Suppressor macrophage (primary cell): ENCODE results near the gene PRCD.
"Not testable (repeated sequence)": the region's sequence is repeated elsewhere in the genome, so short reads cannot be mapped to it uniquely, and the experiment has no call there.

ENCODE experiments used
- DNase-seq, 4 experiments: peaks; one replicate each; pipeline ENCODE4 v3.0.0-alpha.2; 2020 to 2022

The PRCD gene

DNA sequence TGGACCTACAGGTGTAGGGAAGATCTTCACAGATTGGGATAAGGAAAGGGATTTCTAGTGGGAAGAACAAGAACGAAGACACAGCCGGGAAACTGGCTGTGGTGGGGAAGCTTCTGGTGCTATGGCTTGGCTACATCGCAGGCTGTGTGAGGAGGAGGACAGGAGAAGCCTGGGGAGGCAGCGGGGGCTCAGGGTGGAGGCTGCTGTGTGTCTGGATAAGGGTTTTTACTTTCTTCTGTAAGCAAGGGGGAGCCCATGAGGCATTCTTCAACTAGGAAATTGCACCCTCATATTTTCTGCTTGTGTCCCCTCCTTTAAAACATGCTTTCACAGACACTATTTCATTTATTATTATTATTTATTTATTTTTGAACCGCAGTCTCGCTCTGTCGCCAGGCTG, 35.7 kb upstream of the PRCD start:
- DNase-seq: peak; percentile 51 to 75 (median 62)

DNA sequence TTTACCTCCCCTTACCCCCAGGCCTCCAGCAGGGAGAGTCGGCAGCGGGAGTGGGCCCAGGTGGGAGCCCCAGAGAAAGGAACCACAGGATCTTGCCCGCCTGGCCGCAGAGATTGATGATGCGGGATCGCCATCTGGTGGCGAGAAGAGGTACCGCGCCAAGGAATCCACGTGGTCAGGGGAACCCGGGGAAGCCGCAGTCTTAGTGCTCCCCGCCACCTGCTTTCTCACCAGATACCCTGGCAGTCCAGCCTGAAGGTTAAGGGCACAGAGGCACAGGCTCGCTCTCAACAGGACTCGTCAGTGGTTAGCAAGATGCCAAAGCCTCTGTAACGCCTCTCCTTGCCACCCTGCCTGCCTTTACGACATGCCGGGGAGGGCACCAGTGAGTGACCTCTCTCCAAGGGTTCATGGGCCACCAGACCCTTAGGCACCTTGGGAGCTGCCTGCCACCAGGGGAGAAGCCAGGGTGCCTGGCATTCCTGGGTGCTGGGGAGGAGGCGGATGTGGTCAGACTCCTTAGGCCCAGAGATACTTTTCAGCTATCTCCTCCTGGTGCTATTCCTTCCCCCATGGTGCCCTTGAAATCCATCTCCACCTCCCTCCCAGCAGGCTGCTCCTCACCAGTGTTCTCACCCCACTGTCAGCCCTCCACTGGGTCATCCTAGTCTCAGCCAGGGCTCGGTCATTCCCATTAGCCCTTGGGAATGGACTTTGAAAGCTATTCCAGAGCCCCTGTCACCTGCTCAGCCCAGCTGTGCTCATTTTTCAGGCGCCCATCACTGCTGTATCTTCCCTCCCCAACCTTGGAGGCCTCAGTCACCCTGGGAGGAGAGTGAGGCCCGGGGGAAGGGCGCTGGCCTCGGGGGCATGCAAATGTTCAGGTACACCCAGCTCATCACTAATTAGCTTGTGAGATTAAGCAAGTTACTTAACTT, 33.2 kb upstream of the PRCD start:
- DNase-seq: peak; percentile 81 to 90 (median 86)

DNA sequence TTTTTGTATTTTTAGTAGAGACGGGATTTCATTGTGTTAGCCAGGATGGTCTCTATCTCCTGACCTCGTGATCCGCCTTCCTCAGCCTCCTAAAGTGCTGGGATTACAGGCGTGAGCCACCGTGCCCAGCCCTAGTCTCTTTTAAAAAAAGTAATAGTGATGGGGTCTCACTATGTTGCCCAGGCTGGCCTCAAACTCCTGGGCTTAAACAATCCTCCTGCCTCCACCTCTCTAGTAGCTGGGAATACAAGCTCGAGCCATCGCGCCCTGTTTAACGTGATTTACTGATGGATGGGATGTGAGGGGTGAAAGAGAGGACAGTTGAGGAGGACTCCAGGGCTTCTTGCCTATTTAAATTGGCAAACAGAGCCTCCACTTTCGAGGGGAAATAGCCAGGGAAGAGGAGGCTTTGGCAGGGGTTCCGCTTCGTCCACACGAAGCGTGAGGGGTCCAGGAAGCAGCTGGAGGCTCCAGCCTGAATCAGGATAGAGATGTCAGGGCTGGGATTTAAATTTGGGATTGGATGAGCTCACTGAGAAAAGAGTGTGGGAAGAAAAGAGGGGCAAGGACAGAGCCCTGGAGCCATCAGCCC, 31.3 kb upstream of the PRCD start:
- DNase-seq: not testable (repeated sequence)

DNA sequence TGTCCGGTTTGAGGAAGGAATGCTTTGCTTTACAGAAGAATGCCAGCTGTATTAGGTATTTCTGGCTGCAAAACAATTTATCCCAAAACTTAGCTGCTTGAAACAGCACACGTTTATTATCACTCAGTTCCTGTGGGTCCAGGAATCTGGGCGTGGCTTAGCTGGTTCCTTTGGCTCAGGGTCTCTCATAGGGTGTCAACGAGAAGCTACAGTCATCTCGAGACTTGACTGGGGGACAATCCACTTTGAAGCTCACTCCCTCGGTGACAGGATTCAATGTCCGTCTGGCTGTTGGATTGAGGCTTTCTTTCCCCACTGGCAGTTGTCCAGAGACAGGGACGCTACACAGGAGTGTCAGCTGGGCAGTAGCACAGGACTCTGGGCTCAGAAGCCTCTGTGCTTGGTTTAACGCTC, 29.0 kb upstream of the PRCD start:
- DNase-seq: no peak

DNA sequence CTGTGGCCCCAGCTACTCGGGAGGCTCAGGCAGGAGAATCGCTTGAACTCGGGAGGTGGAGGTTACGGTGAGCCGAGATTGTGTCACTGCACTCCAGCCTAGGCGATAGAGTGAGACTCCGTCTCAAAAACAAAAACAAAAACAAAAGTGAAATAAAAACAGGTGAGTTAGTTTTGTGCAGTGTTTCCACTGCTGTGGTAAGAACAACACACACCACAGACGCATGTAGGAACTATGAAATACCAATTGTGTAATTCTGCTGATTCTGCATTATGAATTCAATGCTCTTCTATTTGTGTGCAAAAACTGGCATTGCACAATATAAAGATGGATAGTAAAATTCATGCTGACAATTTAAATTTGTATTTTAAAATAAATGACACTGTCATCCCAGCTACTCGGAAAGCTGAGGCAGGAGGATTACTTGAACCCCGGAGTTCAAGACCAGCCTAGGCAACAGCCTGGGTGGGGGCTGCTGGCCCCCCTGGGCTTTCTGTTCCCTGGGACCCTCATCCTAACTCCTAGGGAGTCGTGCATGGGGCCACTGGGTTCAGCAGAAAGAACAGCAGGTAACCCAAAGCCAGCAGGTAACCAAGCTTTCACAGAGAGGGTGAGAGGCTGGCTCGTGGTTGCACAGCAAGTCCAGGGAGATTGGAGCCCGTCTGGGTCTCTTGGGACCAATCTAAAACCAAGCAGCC, 28.0 kb upstream of the PRCD start:
- peak in 2 of 4 experiments; percentile 86 to 89 for DNase-seq

DNA sequence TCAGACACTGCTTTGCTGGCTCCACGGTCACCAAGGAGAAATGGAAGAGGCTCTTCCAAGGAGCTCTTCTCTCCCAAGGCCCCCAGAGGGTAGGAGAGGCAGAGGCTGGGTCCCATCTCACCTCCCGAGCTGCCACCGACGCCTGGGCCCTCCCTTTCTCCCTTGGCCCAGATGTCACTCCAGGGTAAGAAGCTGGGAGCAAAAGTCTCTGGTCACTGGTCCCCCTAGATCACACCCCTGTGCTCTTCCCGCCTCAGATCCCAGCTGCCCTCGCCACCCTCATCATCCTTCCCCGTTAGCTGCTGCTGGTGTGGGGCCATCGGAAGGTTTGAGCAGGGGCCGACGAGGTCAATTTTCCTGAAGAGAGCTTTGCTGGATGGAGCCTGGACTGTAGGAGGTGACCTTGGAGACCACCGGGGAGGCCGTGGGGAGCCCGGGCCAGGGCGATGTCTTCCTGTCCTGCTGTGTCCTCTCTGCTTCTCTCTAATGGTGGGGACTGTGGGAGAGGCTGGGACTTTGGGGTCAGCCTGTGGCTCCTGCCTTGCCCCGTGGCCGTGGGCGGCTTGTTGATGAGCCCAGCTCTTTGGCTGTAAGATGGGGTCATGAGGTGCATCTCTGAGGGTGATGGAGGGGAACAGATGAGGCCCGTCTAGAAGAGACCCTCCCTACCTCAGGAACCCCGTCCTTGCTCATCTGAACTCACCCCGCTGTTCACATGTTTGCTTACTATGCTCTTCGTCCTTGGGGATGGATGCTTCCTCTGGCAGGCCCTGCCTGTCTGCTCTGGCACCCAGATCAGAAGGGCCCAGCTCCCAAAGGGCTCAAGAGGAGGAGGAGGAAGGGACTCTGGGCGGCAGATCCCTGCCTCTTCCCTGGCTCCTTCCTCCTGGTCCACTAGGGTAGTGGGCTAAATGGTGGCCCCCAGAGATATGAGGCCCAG, 27.2 kb upstream of the PRCD start:
- DNase-seq: no peak

DNA sequence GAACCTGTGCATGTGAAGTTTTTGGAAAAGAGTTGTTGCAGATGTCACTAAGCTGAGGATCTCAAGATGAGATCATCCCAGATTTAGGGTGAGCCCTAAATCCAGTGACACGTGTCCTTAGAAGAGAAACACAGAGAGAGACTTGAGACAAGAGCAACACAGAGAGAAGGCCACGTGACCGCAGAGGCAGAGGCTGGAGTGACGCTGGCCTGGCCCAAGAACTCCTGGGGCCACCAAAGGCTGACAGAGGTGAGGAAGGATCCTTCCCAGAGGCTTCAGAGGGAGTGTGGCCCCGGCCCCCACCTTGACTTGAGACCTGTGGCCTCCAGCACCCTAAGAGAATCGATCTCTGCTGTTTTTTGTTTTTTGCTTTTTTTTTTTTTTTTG, 26.5 kb upstream of the PRCD start:
- DNase-seq: peak in 1 of 4 experiments; percentile 34

DNA sequence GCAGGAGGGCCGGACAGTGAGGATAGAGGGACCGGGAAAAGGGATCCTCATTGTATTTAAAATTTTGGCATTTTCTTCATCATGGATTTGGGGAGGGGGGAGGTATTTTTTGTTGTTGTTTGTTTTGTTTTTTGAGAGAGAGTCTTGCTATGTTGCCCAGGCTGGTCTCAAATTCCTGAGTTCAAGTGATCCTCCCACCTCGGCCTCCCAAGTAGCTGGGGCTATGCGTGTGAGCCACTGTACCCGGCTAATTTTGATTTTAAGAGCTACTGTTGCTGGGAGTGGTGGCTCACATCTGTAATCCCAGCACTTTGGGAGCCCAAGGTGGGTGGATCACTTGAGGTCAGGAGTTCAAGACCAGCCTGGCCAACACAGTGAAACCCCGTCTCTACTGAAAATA, 25.5 kb upstream of the PRCD start:
- not testable (repeated sequence) for DNase-seq

DNA sequence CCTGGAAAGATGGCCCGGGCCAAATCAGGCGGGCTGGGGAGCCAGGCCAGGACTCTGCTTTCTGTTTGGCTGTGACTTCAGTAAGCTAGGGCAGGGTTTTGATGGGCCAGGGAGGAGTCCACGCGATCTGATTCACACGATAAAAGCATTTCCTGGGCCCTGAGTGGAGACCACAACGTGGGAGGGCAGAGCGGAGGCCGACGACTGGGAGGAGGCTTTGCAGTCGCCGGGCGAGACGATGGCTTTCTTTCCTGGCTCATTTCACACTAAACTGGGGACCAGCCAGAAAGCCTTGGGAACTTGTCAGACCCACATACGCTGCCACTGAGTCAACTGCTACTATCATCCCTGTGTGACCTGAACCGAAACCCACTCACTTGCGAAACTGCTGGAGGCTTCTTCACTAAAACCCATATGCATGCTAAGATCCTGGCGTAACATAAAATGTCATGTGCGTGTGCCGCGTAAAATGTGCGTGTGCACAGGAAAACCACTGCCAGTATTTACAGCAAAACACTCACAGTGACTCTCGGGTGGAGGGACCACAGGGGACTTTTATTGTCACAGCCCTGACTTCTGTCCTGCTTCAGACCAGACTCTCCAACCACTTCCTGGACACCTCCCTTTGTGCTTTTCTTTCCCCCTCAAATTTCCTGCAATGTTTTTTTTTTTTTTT, 24.4 kb upstream of the PRCD start:
- DNase-seq: peak; percentile 95 to 99 (median 96)

DNA sequence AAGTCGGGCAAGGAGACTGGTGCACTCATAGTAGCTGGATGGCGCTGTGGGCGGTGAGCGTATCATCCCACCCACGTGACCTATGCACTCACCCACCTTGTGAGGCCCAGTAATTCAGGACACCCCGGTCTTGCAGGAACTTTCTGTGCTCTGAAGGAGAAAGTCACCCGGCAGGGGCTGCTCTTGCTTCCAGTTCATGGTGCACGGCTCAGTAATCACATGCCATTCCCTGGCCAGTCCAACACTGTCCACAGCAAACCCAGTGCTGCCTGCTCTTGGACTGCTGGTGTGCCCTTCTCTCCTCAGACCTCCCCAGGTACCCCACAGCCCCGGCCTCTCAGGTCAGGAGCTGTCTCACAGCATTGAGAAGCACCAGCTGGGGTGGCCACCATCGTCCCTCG, 22.2 kb upstream of the PRCD start:
- peak; percentile 84 to 95 (median 92) for DNase-seq

DNA sequence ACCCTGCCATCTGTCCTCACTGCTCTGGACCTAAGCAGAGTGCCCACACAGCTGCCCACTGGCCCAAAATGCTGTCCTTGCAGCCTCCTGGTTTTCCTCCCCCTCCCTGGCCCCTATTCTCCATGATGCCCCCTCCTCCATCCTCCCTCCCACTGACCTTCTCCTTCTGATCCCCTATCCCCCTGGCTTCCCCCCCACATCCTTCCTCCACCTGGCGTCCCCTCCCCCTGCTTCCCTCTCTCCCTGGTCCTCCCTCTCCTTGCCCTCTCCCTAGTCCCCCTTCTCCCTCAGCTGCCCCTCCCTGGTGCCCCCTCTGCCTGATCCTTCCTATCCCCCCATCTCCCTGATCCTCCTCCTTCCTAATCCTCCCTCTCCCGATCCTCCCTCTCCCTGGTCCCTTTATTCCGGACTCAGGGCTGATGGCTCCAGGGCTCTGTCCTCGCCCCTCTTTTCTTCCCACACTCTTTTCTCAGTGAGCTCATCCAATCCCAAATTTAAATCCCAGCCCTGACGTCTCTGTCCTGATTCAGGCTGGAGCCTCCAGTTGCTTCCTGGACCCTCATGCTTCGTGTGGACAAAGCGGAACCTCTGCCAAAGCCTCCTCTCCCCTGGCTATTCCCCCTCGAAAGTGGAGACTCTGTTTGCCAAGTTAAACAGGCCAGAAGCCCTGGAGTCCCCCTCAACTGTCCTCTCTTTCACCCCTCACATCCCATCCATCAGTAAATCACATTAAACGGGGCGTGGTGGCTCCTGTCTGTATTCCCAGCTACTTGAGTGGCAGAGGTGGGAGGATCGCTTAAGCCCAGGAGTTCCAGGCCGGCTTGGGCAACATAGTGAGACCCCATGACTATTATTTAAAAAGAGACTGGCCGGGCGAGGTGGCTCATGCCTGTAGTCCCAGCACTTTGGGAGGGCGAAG, 20.5 kb upstream of the PRCD start:
- DNase-seq: no peak

DNA sequence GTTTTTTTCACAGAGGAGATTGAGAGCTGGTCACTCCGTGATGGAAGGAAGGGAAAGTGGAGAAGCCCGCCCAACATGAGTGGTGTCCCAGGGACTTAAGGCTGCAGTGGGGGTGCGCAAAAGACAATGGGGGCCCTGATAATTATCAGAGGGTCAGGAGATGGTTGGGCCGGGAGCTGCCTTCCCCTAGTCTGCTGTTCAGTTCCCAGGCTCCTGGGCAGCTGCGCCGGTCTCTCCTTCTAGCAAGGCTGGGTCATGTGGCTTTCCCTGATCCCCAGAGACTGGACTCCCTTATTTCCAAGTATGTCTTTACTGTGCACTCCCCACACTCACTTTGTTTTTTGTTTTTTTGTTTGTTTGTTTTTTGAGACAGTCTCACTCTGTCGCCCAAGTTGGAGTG, 18.6 kb upstream of the PRCD start:
- no peak for DNase-seq

DNA sequence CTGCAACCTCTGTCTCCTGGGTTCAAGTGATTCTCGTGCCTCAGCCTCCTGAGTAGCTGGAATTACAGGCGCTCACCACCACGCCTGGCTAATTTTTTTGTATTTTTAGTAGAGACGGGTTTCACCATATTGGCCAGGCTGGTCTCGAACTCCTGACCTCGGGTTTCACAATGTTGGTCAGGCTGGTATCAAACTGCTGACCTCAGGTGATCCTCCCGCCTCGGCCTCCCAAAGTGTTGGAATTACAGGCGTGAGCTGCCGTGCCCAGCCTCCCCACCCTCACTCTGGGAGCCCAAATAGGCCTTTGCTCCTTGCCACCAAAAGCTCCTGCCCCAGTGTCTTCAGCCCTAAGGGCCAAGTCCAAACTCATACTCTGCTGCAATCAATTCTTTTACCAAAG, 18.2 kb upstream of the PRCD start:
- DNase-seq: not testable (repeated sequence)

DNA sequence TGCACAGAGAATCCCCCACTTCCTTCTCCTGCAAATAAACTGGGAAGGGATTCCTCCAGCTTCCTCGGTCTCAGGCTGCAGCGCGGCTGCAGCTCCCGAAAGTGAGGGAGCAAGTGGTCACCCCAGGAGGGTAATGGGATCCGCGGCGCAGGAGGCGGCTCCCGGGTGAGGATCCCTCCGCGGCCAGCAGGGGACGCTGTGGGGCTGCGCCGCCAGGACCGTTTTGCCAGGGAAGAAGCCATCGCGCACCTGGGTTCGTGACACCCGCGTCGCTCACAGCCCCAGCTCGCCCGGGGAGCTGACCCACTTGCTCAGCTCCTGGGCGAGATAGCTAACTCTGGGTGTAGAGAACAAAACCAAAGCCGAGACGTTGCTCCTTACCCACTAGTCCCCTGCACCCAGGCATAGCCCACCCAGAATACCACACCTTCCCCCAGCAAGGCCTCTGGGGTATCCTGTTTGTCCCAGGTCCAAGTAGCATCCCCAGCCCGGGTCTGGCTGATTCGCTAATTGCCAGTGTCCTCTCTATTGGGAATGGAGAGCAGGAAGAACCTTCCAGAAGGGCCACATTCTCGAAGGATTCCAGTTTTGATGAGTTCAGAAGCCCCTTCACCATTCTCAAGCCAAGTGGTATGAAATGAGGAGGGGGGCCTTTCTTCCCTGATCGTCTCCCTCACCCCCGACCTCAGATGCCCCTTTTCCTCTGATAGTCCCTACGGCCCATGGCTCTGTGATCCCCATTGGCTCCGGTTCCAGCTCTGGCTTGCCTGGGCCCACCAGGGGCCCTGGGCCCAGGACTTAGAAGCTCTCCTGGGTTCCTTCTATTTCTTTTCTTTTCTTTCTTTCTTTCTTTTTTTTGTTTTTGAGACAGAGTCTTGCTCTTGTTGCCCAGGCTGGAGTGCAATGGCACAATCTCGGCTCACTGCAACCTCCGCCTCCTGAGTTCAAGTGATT, 16.5 kb upstream of the PRCD start:
- DNase-seq: peak; percentile 72 to 88 (median 83)

DNA sequence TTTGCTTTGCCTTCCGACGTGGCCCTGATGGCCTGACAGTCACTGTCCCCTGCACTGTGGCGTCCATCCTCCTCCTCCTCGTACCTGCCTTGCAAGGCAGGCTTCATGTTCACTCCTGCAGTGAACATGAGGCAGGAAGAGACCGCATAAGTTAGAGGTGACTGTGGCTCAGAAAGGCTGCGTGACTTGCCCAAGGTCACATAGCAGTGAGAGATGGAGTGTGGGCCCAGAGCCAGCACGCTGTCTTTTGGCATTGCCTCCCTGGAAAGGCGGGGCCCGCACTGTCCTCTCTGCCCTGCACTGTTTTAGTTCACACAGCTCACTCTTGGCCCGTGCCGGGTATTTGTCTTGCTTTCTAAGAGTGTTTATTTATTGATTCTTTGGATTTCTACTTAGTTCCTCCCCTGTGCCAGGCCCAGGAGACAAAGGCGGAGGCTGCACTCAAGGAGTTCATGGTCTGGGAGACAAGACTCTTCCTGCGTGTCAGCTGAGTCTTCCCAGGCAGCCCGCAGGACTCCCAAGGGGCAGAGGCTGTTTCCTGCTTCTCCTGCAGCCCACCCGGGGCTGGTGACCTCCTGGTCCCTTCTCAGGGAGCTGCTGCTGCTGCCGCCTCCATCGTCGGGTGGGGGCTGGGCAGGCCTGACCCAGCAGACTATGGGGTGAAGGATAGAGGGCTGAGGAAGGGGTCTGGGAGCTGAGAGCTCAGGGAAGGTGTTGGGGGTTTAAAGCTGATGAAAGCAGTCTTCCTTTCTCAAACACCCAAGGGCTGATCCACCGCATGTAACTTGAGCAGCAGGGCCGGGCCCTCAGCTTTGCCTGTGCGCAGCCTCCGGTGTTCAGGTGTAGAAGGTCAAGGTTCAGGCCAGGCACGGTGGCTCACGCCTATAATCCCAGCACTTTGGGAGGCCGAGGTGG, 15.0 kb upstream of the PRCD start:
- no peak for DNase-seq

DNA sequence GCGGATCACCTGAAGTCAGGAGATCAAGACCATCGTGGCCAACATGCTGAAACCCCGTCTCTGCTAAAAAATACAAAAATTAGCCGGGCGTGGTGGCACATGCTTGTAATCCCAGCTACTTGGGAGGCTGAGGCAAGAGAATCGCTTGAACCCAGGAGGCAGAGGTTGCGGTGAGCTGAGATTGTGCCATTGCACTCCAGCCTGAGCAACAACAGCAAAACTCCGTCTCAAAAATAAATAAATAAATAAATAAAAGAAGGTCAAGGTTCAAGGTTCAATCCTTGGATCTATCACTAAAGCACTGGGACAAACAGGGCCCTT, 14.4 kb upstream of the PRCD start:
- not testable (repeated sequence) for DNase-seq

DNA sequence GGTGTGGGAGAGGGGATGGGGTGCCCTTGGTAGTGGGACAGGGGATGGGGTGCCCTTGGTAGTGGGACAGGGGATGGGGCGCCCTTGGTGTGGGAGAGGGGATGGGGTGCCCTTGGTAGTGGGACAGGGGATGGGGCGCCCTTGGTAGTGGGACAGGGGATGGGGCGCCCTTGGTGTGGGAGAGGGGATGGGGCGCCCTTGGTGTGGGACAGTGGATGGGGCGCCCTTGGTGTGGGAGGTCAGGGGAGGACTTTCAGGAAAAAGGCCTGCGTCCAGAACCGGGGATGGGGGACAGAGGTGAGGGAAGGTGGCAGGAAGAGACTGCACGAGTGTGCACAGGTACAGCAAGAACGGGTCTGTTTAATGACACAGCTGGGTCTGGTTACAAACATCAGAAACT, 12.8 kb upstream of the PRCD start:
- DNase-seq: not testable (repeated sequence)

DNA sequence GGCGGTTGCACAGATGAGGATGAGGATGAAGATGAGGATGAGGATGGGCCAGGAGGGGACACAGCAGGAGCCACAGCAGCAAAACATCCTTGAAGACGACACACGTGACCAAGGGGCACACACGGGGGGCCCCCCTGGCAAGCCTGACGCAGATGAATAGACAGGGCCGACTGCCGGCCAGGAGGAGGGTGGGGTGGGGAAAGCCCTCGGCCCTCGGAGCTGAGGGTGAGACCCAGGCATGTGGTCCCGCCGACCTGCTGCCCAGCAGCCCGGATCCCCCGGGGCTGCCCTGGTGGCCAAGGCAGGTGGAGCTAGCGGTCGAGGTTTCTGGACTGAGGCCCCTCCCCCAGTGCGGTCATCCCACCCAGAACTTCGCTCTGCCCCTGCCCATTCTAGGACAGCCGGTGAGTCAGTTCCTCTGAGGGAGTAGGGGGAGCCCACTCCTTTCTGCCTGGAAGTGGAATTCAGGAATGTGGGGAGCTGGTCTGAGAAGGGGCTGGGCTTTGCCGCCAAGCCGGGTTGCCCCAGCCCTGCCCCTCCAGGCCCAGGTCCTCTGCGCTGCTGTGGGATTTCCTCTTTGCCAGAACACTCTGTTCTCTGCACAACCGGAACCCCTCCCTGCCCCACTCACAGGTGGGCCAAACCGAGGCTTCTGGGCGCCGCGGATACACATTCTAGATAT, 12.3 kb upstream of the PRCD start:
- peak; percentile 41 to 66 (median 52) for DNase-seq
